HCT116 (cell line): ENCODE measurements around the gene STRBP. TPM values are rescaled to one million over a fixed set of nuclear protein-coding genes. Genes with fewer than 3 reads are reported as not detected.

Source experiments
- ATAC-seq: fragments of 200-7000 bp; cut with Tn5 transposase; 2 replicates; pipeline ENCODE4 v1.9.1; 2020; ENCODE audit warnings: mild to moderate bottlenecking, moderate library complexity
- BruUV-seq: library from RNA; stranded (reverse); fragments of 400-500 nt; replicated peaks from 2 replicates; lab custom pipeline; 2021; lab: Mats Ljungman, UMichigan
- CTCF ChIA-PET: fragments of 300-600 bp; sonication (Branson Sonifier 250); formaldehyde crosslinking; loops from one replicate; lab custom pipeline; 2021; ENCODE audit warnings: antibody characterized with exemption; lab: Charles Lee
- POLR2A ChIA-PET: fragments of 300-600, 350-600 bp; sonication (Branson Sonifier 250); formaldehyde crosslinking; loops from one replicate; lab custom pipeline; 2021; ENCODE audit warnings: antibody characterized with exemption; lab: Charles Lee
- RAD21 ChIA-PET, 2 experiments: fragments of 300-600 bp; sonication (Branson Sonifier 250); formaldehyde crosslinking; loops; one replicate each; lab custom pipeline; 2023; ENCODE audit warnings: low total read pairs in 2 of 2; ENCODE audit not compliant: uncharacterized antibody in 2 of 2, unreplicated experiment in 2 of 2, low non-redundant PET in 1 of 2; lab: Charles Lee
- DNase-seq: peaks from one replicate; pipeline ENCODE4 v3.0.0-alpha.2; 2010; ENCODE audit warnings: low read depth, low spot score
- H2AFZ ChIP-seq: fragments of 200-600 bp; shearing (Covaris generic), sonication (generic); 2 replicates; pipeline ENCODE4 v1.6.1; 2017; ENCODE audit warnings: low read depth, mixed run types, mixed read lengths, antibody characterized with exemption, low read length; ENCODE audit not compliant: poor library complexity, severe bottlenecking
- H3K27ac ChIP-seq: 2 replicates; pipeline ENCODE4 v1.5.1; 2012; ENCODE audit warnings: low read depth, low read length
- H3K27me3 ChIP-seq: fragments of 200-600 bp; sonication (generic); 2 replicates; pipeline ENCODE4 v1.6.1; 2016; ENCODE audit warnings: mixed run types, low read length, mixed read lengths; ENCODE audit not compliant: insufficient read depth
- H3K36me3 ChIP-seq, 2 experiments: fragments of 200-500 bp in 1 of 2; fragments of 200-600 bp in 1 of 2; sonication (Bioruptor generic) in 1 of 2; sonication (generic) in 1 of 2; 2 replicates each; pipeline versions ENCODE4 v1.5.1 to v1.6.1; 2014 to 2016; ENCODE audit warnings: low read length in 2 of 2, inconsistent platforms in 1 of 2, mixed read lengths in 1 of 2, mixed run types in 1 of 2; ENCODE audit not compliant: insufficient read depth in 2 of 2, control insufficient read depth in 1 of 2
- H3K4me1 ChIP-seq, 2 experiments: fragments of 200-600 bp in 1 of 2; sonication (generic) in 1 of 2; 2 replicates each; pipeline versions ENCODE4 v1.5.1 to v1.6.1; 2012 to 2017; ENCODE audit warnings: low read length in 2 of 2, inconsistent platforms in 1 of 2, mild to moderate bottlenecking in 1 of 2, mixed read lengths in 1 of 2, mixed run types in 1 of 2, moderate library complexity in 1 of 2; ENCODE audit not compliant: insufficient read depth in 2 of 2, control insufficient read depth in 1 of 2
- H3K4me2 ChIP-seq: fragments of 200-600 bp; sonication (generic); 2 replicates; pipeline ENCODE4 v1.6.1; 2017; ENCODE audit warnings: mixed run types, low read length, mixed read lengths
- H3K4me3 ChIP-seq, 2 experiments: fragments of 200-600 bp in 1 of 2; sonication (generic) in 1 of 2; replicated peaks in 1 of 2; 2 replicates each; pipeline ENCODE4 v1.5.1; 2011 to 2016; ENCODE audit warnings: low read length in 2 of 2, control low read depth in 1 of 2, low read depth in 1 of 2, mild to moderate bottlenecking in 1 of 2, mixed read lengths in 1 of 2, mixed run types in 1 of 2
- H3K79me2 ChIP-seq: fragments of 200-600 bp; sonication (generic); 2 replicates; pipeline ENCODE4 v1.6.1; 2017; ENCODE audit warnings: mild to moderate bottlenecking, mixed run types, low read length, moderate library complexity, mixed read lengths; ENCODE audit not compliant: insufficient read depth
- H3K9ac ChIP-seq: fragments of 200-600 bp; sonication (generic); 2 replicates; pipeline ENCODE4 v1.6.1; 2016; ENCODE audit warnings: low read length, mixed read lengths
- H3K9me2 ChIP-seq: fragments of 200-600 bp; sonication (generic), shearing (Covaris generic); 2 replicates; pipeline ENCODE4 v1.6.1; 2017; ENCODE audit warnings: mixed run types, mild to moderate bottlenecking, moderate library complexity; ENCODE audit not compliant: insufficient read depth
- H3K9me3 ChIP-seq, 2 experiments: fragments of 200-500 bp in 1 of 2; fragments of 200-600 bp in 1 of 2; sonication (Bioruptor generic) in 1 of 2; sonication (generic) in 1 of 2; 2 replicates each; pipeline ENCODE4 v1.6.1; 2014 to 2017; ENCODE audit warnings: low read length in 2 of 2, mixed read lengths in 2 of 2, inconsistent platforms in 1 of 2, low read depth in 1 of 2, mild to moderate bottlenecking in 1 of 2, mixed run types in 1 of 2, moderate library complexity in 1 of 2; ENCODE audit not compliant: control insufficient read depth in 1 of 2, insufficient read depth in 1 of 2
- H4K20me1 ChIP-seq: fragments of 200-600 bp; sonication (generic), shearing (Covaris generic); 2 replicates; pipeline ENCODE4 v1.6.1; 2017; ENCODE audit warnings: mixed run types, mild to moderate bottlenecking, moderate library complexity; ENCODE audit not compliant: insufficient read depth
- ATF3 ChIP-seq: IDR thresholded peaks from 2 replicates; pipeline ENCODE4 v1.6.1; 2012
- CBX3 ChIP-seq: IDR thresholded peaks from 2 replicates; pipeline ENCODE4 v1.6.1; 2012; ENCODE audit warnings: low read depth
- CEBPB ChIP-seq: IDR thresholded peaks from 2 replicates; pipeline ENCODE4 v1.6.1; 2012; ENCODE audit warnings: low read depth
- CTCF ChIP-seq, 3 experiments: fragments of 200-600 bp in 1 of 3; sonication (generic) in 1 of 3; IDR thresholded peaks in 2 of 3; conservative IDR thresholded peaks in 1 of 3; 2 replicates each; pipeline ENCODE4 v1.5.1; 2012 to 2017; ENCODE audit warnings: low read depth in 2 of 3, low read length in 2 of 3, antibody characterized with exemption in 1 of 3, borderline replicate concordance in 1 of 3, control low read depth in 1 of 3, mild to moderate bottlenecking in 1 of 3, mixed read lengths in 1 of 3, mixed run types in 1 of 3, moderate library complexity in 1 of 3; ENCODE audit not compliant: insufficient read depth in 1 of 3
- EGR1 ChIP-seq: IDR thresholded peaks from 2 replicates; pipeline ENCODE4 v1.6.1; 2012; ENCODE audit warnings: low read depth
- ELF1 ChIP-seq: IDR thresholded peaks from 2 replicates; pipeline ENCODE4 v1.6.1; 2012; ENCODE audit warnings: low read depth, borderline replicate concordance
- EZH2 ChIP-seq: fragments of 200-600 bp; sonication (generic); IDR thresholded peaks from 2 replicates; pipeline ENCODE4 v1.6.1; 2017; ENCODE audit warnings: antibody characterized with exemption, mixed run types
- FOSL1 ChIP-seq: IDR thresholded peaks from 2 replicates; pipeline ENCODE4 v1.6.1; 2012; ENCODE audit warnings: low read depth
- MAX ChIP-seq: IDR thresholded peaks from 2 replicates; pipeline ENCODE4 v1.6.1; 2012
- POLR2A ChIP-seq: IDR thresholded peaks from 2 replicates; pipeline ENCODE4 v1.7.0; 2011; ENCODE audit warnings: borderline replicate concordance; ENCODE audit not compliant: insufficient read depth, insufficient read length; ENCODE audit errors: extremely low read depth
- POLR2AphosphoS5 ChIP-seq: IDR thresholded peaks from 2 replicates; pipeline ENCODE4 v1.6.1; 2011; ENCODE audit warnings: mild to moderate bottlenecking, low read depth, low read length, moderate library complexity
- RAD21 ChIP-seq: IDR thresholded peaks from 2 replicates; pipeline ENCODE4 v1.6.1; 2012; ENCODE audit warnings: low read depth, mild to moderate bottlenecking
- SIN3A ChIP-seq: IDR thresholded peaks from 2 replicates; pipeline ENCODE4 v1.6.1; 2012; ENCODE audit warnings: low read depth
- SP1 ChIP-seq: IDR thresholded peaks from 2 replicates; pipeline ENCODE4 v1.6.1; 2012; ENCODE audit warnings: low read depth
- SRF ChIP-seq: IDR thresholded peaks from 2 replicates; pipeline ENCODE4 v1.6.1; 2012; ENCODE audit warnings: low read depth
- TCF7L2 ChIP-seq: IDR thresholded peaks from 2 replicates; pipeline ENCODE4 v1.7.0; 2011; ENCODE audit warnings: borderline replicate concordance, inconsistent platforms; ENCODE audit not compliant: insufficient read depth, insufficient read length; ENCODE audit errors: extremely low read depth
- YY1 ChIP-seq: IDR thresholded peaks from 2 replicates; pipeline ENCODE4 v1.6.1; 2011; ENCODE audit warnings: low read length, low read depth, moderate library complexity, mild to moderate bottlenecking; ENCODE audit not compliant: insufficient replicate concordance; ENCODE audit errors: extremely low read depth
- ZBTB33 ChIP-seq: IDR thresholded peaks from 2 replicates; pipeline ENCODE4 v1.6.1; 2011; ENCODE audit warnings: mild to moderate bottlenecking, low read length, moderate library complexity; ENCODE audit not compliant: insufficient replicate concordance; ENCODE audit errors: extremely low read depth
- ZFX ChIP-seq: fragments of 450-650 bp; IDR thresholded peaks from 2 replicates; pipeline ENCODE4 v1.6.1; 2017
- ZNF274 ChIP-seq: fragments of 200-500 bp; sonication (Bioruptor generic); IDR thresholded peaks from 2 replicates; pipeline ENCODE4 v1.6.1; 2014; ENCODE audit warnings: mild to moderate bottlenecking, low read depth, low read length, inconsistent platforms
- intact Hi-C: fragments of 100-400 bp; cut with micrococcal nuclease; formaldehyde crosslinking; loops from 2 replicates; pipeline ENCODE4 v1.10.0; 2022
- total RNA-seq: library from RNA; stranded (reverse); gene quantifications from one replicate; pipeline ENCODE4 v1.2.1, GENCODE V29; 2021; ENCODE audit not compliant: unreplicated experiment

STRBP gene
- total RNA-seq, 1 experiment from 2014 or later = 30.4 TPM

GRCh38 chr9:123239726-123240125 lies 28.7 kb downstream of the STRBP start:
- no peak overlapping the region for H3K4me3 ChIP-seq
- H3K4me1 ChIP-seq = no peaks in the 10 kb centered on the region
- no peak overlapping the region for H3K9ac ChIP-seq
- no peak overlapping the region for H3K4me2 ChIP-seq
- H3K9me3 ChIP-seq = no peaks in the 10 kb centered on the region
- no peaks in the 10 kb centered on the region for H3K9me2 ChIP-seq
- no peaks in the 10 kb centered on the region for H3K36me3 ChIP-seq
- ATAC-seq (no peak), DNase-seq (no peak)
- TF ChIP-seq CTCF (IDR thresholded peaks at IDR 0.05 in 2 of 3, conservative IDR thresholded peaks at IDR 0.05 in 1 of 3; ENCODE audit: borderline replicate concordance in 1 of 3, insufficient read depth in 1 of 3, low read depth in 2 of 3, low read length in 2 of 3) (no peak), ZBTB33 (no peak), ZFX (no peak), YY1 (no peak), MAX (no peak), CEBPB (no peak), CBX3 (no peak), POLR2AphosphoS5 (no peak), FOSL1 (no peak), ZNF274 (no peak), ELF1 (no peak), SP1 (no peak), SIN3A (no peak), ATF3 (no peak), EZH2 (no peak), SRF (no peak), RAD21 (no peak), EGR1 (no peak), TCF7L2 (no peak), POLR2A (no peak)
- peaks cover 67% of the 10 kb centered on the region for H3K79me2 ChIP-seq
- CTCF ChIA-PET = no interaction called here
- H4K20me1 ChIP-seq = no peaks in the 10 kb centered on the region
- no peak overlapping the region for H3K27ac ChIP-seq
- no TSS peak for BruUV-seq
- RAD21 ChIA-PET = no interaction called here
- intact Hi-C loops = no loop called here
- no peaks in the 10 kb centered on the region for H3K27me3 ChIP-seq
- no peak overlapping the region for H2AFZ ChIP-seq
- POLR2A ChIA-PET = no interaction called here
